ENCODE data around the gene FOXG1. TPM values are rescaled to one million over a fixed set of nuclear protein-coding genes. Genes with fewer than 3 reads are reported as not detected.
A peak's percentile ranks its signal among the peaks of the same experiment; 100 is the strongest.

The FOXG1 gene
- total and polyA plus RNA-seq, 2 of the 4 experiments (the other 2 are of a cell fraction) = not detected

DNA sequence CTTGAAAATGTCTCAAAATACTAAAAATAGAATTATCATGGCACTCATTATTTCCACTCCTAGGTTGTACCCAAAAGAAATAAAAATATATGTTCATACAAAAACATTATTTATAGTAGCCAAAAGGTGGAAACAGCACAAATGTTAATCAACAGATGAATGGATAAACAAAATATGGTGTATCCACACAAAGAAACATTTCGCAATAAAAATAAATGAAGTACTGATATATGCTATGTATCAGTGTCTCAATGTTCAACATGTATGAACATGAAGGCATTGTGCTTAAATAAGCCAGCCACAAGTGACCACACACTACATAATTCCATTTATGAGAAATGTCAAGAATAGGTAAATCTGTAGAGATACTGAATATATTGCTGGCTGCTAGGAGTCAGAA lies 40.9 kb downstream of the FOXG1 start:
- CTCF ChIA-PET = interaction anchor here (0.7 kb wide), 1 partner anchor 410 kb away, joined by 3 read pairs; no protein-coding TSS in a partner anchor
- no TSS peak for BruUV-seq (replicated peaks)
- H3K4ac ChIP-seq (ENCODE audit: low read depth, low read length) = no peak overlapping the region
- no peaks in the 10 kb centered on the region for H3K36me3 ChIP-seq (ENCODE audit: control insufficient read depth, insufficient read depth, low read length)
- H4K8ac ChIP-seq (ENCODE audit: low read depth in 2 of 2, low read length in 2 of 2) = no peak overlapping the region
- in situ Hi-C loops (cut with MboI; ENCODE audit: low sequenced_read_pairs) (no loop called here), dilution Hi-C loops (cut with HindIII; ENCODE audit: low sequenced_read_pairs, unreplicated experiment) (no loop called here), intact Hi-C loops (cut with micrococcal nuclease) (no loop called here)
- no CpG with 5 or more reads among the region's 1 CpG for WGBS, 2 experiments (ENCODE audit: extremely low coverage in 2 of 2, insufficient read length in 1 of 2)
- H4K5ac ChIP-seq (ENCODE audit: low read depth, low read length) = no peak overlapping the region
- no peaks in the 10 kb centered on the region for H4K20me1 ChIP-seq (ENCODE audit: insufficient read depth, low read length)
- no peak overlapping the region for H2AK5ac ChIP-seq (ENCODE audit: low read depth, low read length)
- POLR2A ChIA-PET (ENCODE audit: unreplicated experiment) = no interaction called here
- no peaks in the 10 kb centered on the region for H3K4me1 ChIP-seq (ENCODE audit: control insufficient read depth, insufficient read depth, low read length)
- ATAC-seq (ENCODE audit: low read depth) = no peak
- H2BK20ac ChIP-seq (ENCODE audit: low read depth, low read length) = no peak overlapping the region
- peak; percentile 65 for TF ChIP-seq CEBPB (IDR thresholded peaks at IDR 0.05; ENCODE audit: low read depth, low read length)
- TF ChIP-seq RAD21 (IDR thresholded peaks at IDR 0.05; ENCODE audit: low read length) = no peak
- TF ChIP-seq, protein P1, sequence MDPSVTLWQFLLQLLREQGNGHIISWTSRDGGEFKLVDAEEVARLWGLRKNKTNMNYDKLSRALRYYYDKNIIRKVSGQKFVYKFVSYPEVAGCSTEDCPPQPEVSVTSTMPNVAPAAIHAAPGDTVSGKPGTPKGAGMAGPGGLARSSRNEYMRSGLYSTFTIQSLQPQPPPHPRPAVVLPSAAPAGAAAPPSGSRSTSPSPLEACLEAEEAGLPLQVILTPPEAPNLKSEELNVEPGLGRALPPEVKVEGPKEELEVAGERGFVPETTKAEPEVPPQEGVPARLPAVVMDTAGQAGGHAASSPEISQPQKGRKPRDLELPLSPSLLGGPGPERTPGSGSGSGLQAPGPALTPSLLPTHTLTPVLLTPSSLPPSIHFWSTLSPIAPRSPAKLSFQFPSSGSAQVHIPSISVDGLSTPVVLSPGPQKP (IDR thresholded peaks at IDR 0.05; ENCODE audit: borderline replicate concordance, low read depth, low read length) = no peak
- no peak overlapping the region for H2BK5ac ChIP-seq (ENCODE audit: low read depth, low read length, poor library complexity, severe bottlenecking)
- no peak overlapping the region for H2AFZ ChIP-seq (replicated peaks; ENCODE audit: low read length, poor library complexity)
- no peak overlapping the region for H3K27ac ChIP-seq (ENCODE audit: insufficient read depth, low read length)
- H3K9me1 ChIP-seq (ENCODE audit: insufficient read depth, low read length) = no peaks in the 10 kb centered on the region
- H3K14ac ChIP-seq (replicated peaks; ENCODE audit: low read depth, low read length) = no peak overlapping the region
- H2BK15ac ChIP-seq (ENCODE audit: low read depth, low read length) = no peak overlapping the region
- no peak overlapping the region for H3K4me3 ChIP-seq (ENCODE audit: insufficient read depth, low read depth, low read length)
- H2BK120ac ChIP-seq (ENCODE audit: low read depth, low read length) = no peak overlapping the region
- H3K27me3 ChIP-seq (ENCODE audit: control insufficient read depth, insufficient read depth, low read length) = no peaks in the 10 kb centered on the region
- no peak for DNase-seq
- H2AK9ac ChIP-seq (replicated peaks; ENCODE audit: low read depth, low read length, poor library complexity) = no peak overlapping the region
- no peaks in the 10 kb centered on the region for H3K79me1 ChIP-seq (ENCODE audit: low read depth in 1 of 2, low read length in 2 of 2)
- no peak overlapping the region for H3K56ac ChIP-seq (ENCODE audit: extremely low read depth, insufficient read depth, low read length)
- H4K91ac ChIP-seq (ENCODE audit: insufficient read depth, low read depth, low read length) = no peak overlapping the region
- H3K18ac ChIP-seq (ENCODE audit: low read depth, low read length) = no peak overlapping the region
- H3K4me2 ChIP-seq (ENCODE audit: low read depth, low read length) = no peak overlapping the region
- H3K9ac ChIP-seq (ENCODE audit: low read depth, low read length) = no peak overlapping the region
- H3K9me3 ChIP-seq (ENCODE audit: control insufficient read depth, insufficient read depth, low read length) = no peaks in the 10 kb centered on the region
- H3K23ac ChIP-seq (ENCODE audit: low read depth, low read length) = no peak overlapping the region
